Peyer's patch (tissue), 4 donors: Measurements from ENCODE around the gene SEL1L3.

Experiments
- POLR2A ChIP-seq, 2 donors: fragments of 450-650 bp; IDR thresholded peaks; one replicate each; pipeline ENCODE4 v1.5.1; 2017; ENCODE audit warnings: antibody characterized with exemption in 2 of 2, mild to moderate bottlenecking in 2 of 2, moderate library complexity in 2 of 2
- TF ChIP-seq, protein P1 (sequence below), 6 experiments: fragments of 450-650 bp in 4 of 6; fragments of 200-600 bp in 2 of 6; sonication (generic) in 1 of 6; IDR thresholded peaks; one replicate each; pipeline ENCODE4 v1.5.1; 2017 to 2019; ENCODE audit warnings: antibody characterized with exemption in 6 of 6, mild to moderate bottlenecking in 3 of 6, moderate library complexity in 1 of 6

DNA sequence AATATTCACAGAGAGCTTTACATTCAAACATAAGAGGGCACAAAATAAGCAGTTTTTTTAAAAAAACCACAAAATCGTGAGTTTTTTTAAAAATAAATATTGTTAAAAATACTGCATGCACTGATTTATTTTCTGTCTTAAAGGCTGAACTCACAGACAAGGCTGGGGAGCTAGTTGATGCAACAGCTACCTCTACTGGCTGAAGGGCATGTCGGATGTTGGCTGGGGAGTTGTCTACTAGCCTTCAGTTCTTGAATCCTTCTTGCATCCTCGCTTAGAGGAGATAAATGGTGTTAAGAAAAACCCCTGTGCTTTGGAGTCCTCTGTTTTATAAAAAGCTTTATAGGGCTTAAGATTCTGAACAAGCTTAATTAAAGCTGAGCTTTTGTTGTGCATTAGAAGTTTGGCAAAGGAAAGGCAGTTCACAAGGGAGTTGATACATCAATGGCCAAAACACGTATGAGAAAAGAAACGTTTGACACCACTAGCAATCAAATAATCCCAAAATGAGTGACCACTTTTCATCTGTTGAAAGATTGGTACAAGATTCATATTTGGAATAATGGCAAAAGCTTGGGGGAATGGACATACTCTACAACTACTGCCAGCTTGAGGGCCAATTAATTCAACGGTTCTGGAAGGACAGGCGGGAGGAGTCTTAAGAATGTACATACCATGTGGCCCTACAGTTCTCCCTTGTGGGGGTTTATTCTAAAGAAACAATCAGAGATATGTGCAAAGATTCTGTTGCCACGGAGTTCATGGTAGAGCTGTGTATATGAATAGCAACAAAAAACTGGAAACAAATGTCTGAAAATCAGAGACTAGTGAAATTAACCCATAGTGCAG is 94.7 kb downstream of the SEL1L3 start:
- TF ChIP-seq POLR2A (IDR thresholded peaks at IDR 0.05): no peak
- TF ChIP-seq, protein P1, sequence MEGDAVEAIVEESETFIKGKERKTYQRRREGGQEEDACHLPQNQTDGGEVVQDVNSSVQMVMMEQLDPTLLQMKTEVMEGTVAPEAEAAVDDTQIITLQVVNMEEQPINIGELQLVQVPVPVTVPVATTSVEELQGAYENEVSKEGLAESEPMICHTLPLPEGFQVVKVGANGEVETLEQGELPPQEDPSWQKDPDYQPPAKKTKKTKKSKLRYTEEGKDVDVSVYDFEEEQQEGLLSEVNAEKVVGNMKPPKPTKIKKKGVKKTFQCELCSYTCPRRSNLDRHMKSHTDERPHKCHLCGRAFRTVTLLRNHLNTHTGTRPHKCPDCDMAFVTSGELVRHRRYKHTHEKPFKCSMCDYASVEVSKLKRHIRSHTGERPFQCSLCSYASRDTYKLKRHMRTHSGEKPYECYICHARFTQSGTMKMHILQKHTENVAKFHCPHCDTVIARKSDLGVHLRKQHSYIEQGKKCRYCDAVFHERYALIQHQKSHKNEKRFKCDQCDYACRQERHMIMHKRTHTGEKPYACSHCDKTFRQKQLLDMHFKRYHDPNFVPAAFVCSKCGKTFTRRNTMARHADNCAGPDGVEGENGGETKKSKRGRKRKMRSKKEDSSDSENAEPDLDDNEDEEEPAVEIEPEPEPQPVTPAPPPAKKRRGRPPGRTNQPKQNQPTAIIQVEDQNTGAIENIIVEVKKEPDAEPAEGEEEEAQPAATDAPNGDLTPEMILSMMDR (IDR thresholded peaks at IDR 0.05): peak in 4 of 6 experiments; percentile 42 to 83 (median 82)
